GM21737 (cell line): ENCODE data around the gene MPP3.
A peak's percentile ranks its signal among the peaks of the same experiment; 100 is the strongest.
"Not testable (repeated sequence)": the region's sequence is repeated elsewhere in the genome, so short reads cannot be mapped to it uniquely, and the experiment has no call there.

Experiments
- ATAC-seq: cut with Tn5 transposase; IDR thresholded peaks from one replicate; pipeline ENCODE4 v1.9.1; 2021; ENCODE audit warnings: mild to moderate bottlenecking, moderate library complexity; ENCODE audit not compliant: unreplicated experiment

The MPP3 gene

GRCh38 chr17:43860927-43861622 lies 28.1 kb upstream of the MPP3 start:
- no peak for ATAC-seq

- ATAC-seq, result no peak
Observed at GRCh38 chr17:43860077-43860725, 27.3 kb upstream of the MPP3 start.

GRCh38 chr17:43857957-43858600 lies 25.1 kb upstream of the MPP3 start:
- no peak for ATAC-seq

- ATAC-seq, result no peak
Observed at GRCh38 chr17:43857141-43857540, 24.2 kb upstream of the MPP3 start.

GRCh38 chr17:43856141-43856540 lies 23.2 kb upstream of the MPP3 start:
- no peak for ATAC-seq

GRCh38 chr17:43855061-43855460 lies 22.1 kb upstream of the MPP3 start:
- no peak for ATAC-seq

- ATAC-seq, result no peak
Observed at GRCh38 chr17:43854498-43854897, 21.6 kb upstream of the MPP3 start.

- no peak for ATAC-seq
Observed at GRCh38 chr17:43853546-43853945, 20.6 kb upstream of the MPP3 start.

GRCh38 chr17:43852571-43852970 lies 19.6 kb upstream of the MPP3 start:
- ATAC-seq, result no peak

- no peak for ATAC-seq
Observed at GRCh38 chr17:43849116-43849515, 16.2 kb upstream of the MPP3 start.

- no peak for ATAC-seq
Observed at GRCh38 chr17:43848601-43849000, 15.7 kb upstream of the MPP3 start.

- no peak for ATAC-seq
Observed at GRCh38 chr17:43846963-43847371, 14.0 kb upstream of the MPP3 start, which contains the start of gene CD300LG. CD300LG (plus strand) TSS chr17:43847176; CDS start chr17:43847217, 41 bp downstream.

GRCh38 chr17:43846221-43846712 lies 13.3 kb upstream of the MPP3 start:
- ATAC-seq, result peak; percentile 67

GRCh38 chr17:43845766-43846165 lies 12.8 kb upstream of the MPP3 start:
- no peak for ATAC-seq

GRCh38 chr17:43844241-43844640 lies 11.3 kb upstream of the MPP3 start:
- no peak for ATAC-seq

GRCh38 chr17:43842975-43843325 lies 10.0 kb upstream of the MPP3 start:
- no peak for ATAC-seq

GRCh38 chr17:43842091-43842974 lies 9.4 kb upstream of the MPP3 start:
- not testable (repeated sequence) for ATAC-seq

- ATAC-seq, result no peak
Observed at GRCh38 chr17:43841282-43841681, 8.3 kb upstream of the MPP3 start.

- no peak for ATAC-seq
Observed at GRCh38 chr17:43840814-43841213, 7.9 kb upstream of the MPP3 start.

GRCh38 chr17:43839670-43840108 lies 6.7 kb upstream of the MPP3 start:
- no peak for ATAC-seq

GRCh38 chr17:43834106-43834505 lies 1.2 kb upstream of the MPP3 start:
- ATAC-seq, result no peak
